ENCODE measurements around the gene USP33. TPM values are rescaled to one million over a fixed set of nuclear protein-coding genes. Genes with fewer than 3 reads are reported as not detected.
A peak's percentile ranks its signal among the peaks of the same experiment; 100 is the strongest.

USP33 gene
- total and polyA plus RNA-seq, 9 of the 15 experiments (the other 6 are each of a cell fraction or from before 2014, with no cell fraction given): 22.4 to 83.5 (median 44.7) TPM

- no peak for TF ChIP-seq ZNF318 (IDR thresholded peaks at IDR 0.05; ENCODE audit: borderline replicate concordance in 1 of 2, low read depth in 1 of 2)
- no peak; the same call in 1 of the 2 replicates for TF ChIP-seq ESRRA (IDR thresholded peaks at IDR 0.05; ENCODE audit: borderline replicate concordance, low read depth)
- 0 out of 2 replicates have a peak, but pooled peaks have one; percentile 19 for TF ChIP-seq BCOR (IDR thresholded peaks at IDR 0.05)
- TF ChIP-seq ZBTB33 (CRISPR knock-in tag; IDR thresholded peaks at IDR 0.05): no peak
- 0 out of 2 replicates have a peak, but pooled peaks have one; percentile 51 for TF ChIP-seq SIN3B (IDR thresholded peaks at IDR 0.05; ENCODE audit: low read depth)
- TF ChIP-seq HMGXB4 (CRISPR knock-in tag; IDR thresholded peaks at IDR 0.05): peak; percentile 64; the same call in 1 of the 2 replicates
- TF ChIP-seq EP400 (IDR thresholded peaks at IDR 0.05): peak; percentile 51; the same call in 1 of the 2 replicates
- no peak for TF ChIP-seq HNRNPUL1 (IDR thresholded peaks at IDR 0.05; ENCODE audit: low read length)
- TF ChIP-seq MTA2 (IDR thresholded peaks at IDR 0.05; ENCODE audit: low read depth): no peak
- 0 out of 2 replicates have a peak, but pooled peaks have one; percentile 1 for TF ChIP-seq CBFA2T2 (conservative IDR thresholded peaks at IDR 0.05)
- TF ChIP-seq POLR2G (IDR thresholded peaks at IDR 0.05; ENCODE audit: low read depth, low read length): peak; percentile 95
- TF ChIP-seq PHB (CRISPR knock-in tag; IDR thresholded peaks at IDR 0.05): 0 out of 2 replicates have a peak, but pooled peaks have one; percentile 23
- TF ChIP-seq CAMTA2 (CRISPR knock-in tag; conservative IDR thresholded peaks at IDR 0.05): no peak
- TF ChIP-seq CREBBP (IDR thresholded peaks at IDR 0.05; ENCODE audit: low read depth, low read length): no peak
- TF ChIP-seq ZNF311 (CRISPR knock-in tag; IDR thresholded peaks at IDR 0.05): no peak
- no peak for TF ChIP-seq BRD4 (IDR thresholded peaks at IDR 0.05)
Measured at GRCh38 chr1:77759071-77760028, at the start of gene USP33 (continued).
